ENCODE data around the gene RGS13. TPM values are rescaled to one million over a fixed set of nuclear protein-coding genes. Genes with fewer than 3 reads are reported as not detected.

RGS13 gene
- total and polyA plus RNA-seq, 10 of the 15 experiments (the other 5 are each of a cell fraction or from before 2014, with no cell fraction given) = 0.23 to 16.0 (median 0.36) TPM; not detected in 1

GRCh38 chr1:192660613-192661012 lies 24.7 kb downstream of the RGS13 start:
- in situ Hi-C loops (cut with MboI) (no loop called here), intact Hi-C loops (cut with micrococcal nuclease; ENCODE audit: unreplicated experiment) (no loop called here)
- H3K36me3 ChIP-seq (ENCODE audit: control insufficient read depth in 2 of 2, insufficient read depth in 2 of 2, low read length in 1 of 2) = no peaks in the 10 kb centered on the region
- FAIRE-seq (no peak), ATAC-seq (no peak), DNase-seq (ENCODE audit: low read depth, low spot score) (no peak)
- no peak overlapping the region for H2AFZ ChIP-seq (ENCODE audit: control insufficient read depth, low read depth, low read length)
- H3K79me2 ChIP-seq (ENCODE audit: control insufficient read depth, insufficient read depth, low read length) = no peaks in the 10 kb centered on the region
- no peaks in the 10 kb centered on the region for H3K27me3 ChIP-seq (replicated peaks in 1 of 2; ENCODE audit: control insufficient read depth in 2 of 2, insufficient read depth in 2 of 2, low read length in 1 of 2)
- ChIA-PET SMC1A (ENCODE audit: uncharacterized antibody, unreplicated experiment) (interaction anchor here (0.7 to 1.3 kb wide), 2 partner anchors 12 to 833 kb away, joined by 3 read pairs; no protein-coding TSS in a partner anchor), RAD21 (ENCODE audit: unreplicated experiment) (no interaction called here), CTCF (interaction anchor here (0.8 kb wide), 1 partner anchor 16 kb away, joined by 3 read pairs; no protein-coding TSS in a partner anchor), POLR2A (no interaction called here)
- H3K4me1 ChIP-seq (ENCODE audit: control insufficient read depth, insufficient read depth, low read length) = no peaks in the 10 kb centered on the region
- no peak overlapping the region for H3K9ac ChIP-seq (ENCODE audit: control insufficient read depth, insufficient read depth, low read length)
- no peak overlapping the region for H3K27ac ChIP-seq (ENCODE audit: control insufficient read depth, insufficient read depth)
- no peak overlapping the region for H3K4me3 ChIP-seq
- BruUV-seq (replicated peaks) = no TSS peak
- TF ChIP-seq FOXM1 (IDR thresholded peaks at IDR 0.05; ENCODE audit: low read depth, low read length) (no peak), HDAC6 (IDR thresholded peaks at IDR 0.05; ENCODE audit: unreplicated experiment) (no peak), MYB (IDR thresholded peaks at IDR 0.05; ENCODE audit: borderline replicate concordance, low read depth, low read length) (no peak), TARDBP (IDR thresholded peaks at IDR 0.05; ENCODE audit: borderline replicate concordance) (no peak), BACH1 (IDR thresholded peaks at IDR 0.05; ENCODE audit: borderline replicate concordance) (no peak), NBN (IDR thresholded peaks at IDR 0.05) (no peak)
- TF ChIP-seq, protein P1, sequence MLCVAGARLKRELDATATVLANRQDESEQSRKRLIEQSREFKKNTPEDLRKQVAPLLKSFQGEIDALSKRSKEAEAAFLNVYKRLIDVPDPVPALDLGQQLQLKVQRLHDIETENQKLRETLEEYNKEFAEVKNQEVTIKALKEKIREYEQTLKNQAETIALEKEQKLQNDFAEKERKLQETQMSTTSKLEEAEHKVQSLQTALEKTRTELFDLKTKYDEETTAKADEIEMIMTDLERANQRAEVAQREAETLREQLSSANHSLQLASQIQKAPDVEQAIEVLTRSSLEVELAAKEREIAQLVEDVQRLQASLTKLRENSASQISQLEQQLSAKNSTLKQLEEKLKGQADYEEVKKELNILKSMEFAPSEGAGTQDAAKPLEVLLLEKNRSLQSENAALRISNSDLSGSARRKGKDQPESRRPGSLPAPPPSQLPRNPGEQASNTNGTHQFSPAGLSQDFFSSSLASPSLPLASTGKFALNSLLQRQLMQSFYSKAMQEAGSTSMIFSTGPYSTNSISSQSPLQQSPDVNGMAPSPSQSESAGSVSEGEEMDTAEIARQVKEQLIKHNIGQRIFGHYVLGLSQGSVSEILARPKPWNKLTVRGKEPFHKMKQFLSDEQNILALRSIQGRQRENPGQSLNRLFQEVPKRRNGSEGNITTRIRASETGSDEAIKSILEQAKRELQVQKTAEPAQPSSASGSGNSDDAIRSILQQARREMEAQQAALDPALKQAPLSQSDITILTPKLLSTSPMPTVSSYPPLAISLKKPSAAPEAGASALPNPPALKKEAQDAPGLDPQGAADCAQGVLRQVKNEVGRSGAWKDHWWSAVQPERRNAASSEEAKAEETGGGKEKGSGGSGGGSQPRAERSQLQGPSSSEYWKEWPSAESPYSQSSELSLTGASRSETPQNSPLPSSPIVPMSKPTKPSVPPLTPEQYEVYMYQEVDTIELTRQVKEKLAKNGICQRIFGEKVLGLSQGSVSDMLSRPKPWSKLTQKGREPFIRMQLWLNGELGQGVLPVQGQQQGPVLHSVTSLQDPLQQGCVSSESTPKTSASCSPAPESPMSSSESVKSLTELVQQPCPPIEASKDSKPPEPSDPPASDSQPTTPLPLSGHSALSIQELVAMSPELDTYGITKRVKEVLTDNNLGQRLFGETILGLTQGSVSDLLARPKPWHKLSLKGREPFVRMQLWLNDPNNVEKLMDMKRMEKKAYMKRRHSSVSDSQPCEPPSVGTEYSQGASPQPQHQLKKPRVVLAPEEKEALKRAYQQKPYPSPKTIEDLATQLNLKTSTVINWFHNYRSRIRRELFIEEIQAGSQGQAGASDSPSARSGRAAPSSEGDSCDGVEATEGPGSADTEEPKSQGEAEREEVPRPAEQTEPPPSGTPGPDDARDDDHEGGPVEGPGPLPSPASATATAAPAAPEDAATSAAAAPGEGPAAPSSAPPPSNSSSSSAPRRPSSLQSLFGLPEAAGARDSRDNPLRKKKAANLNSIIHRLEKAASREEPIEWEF (IDR thresholded peaks at IDR 0.05; ENCODE audit: insufficient replicate concordance, low read depth, low read length) = no peak
- 93% methylated on average over 3 of the region's 3 CpGs for WGBS (ENCODE audit: insufficient coverage, insufficient replicate concordance, low lambda C conversion rate, missing lambda C conversion rate)
- H3K9me3 ChIP-seq (replicated peaks; ENCODE audit: control insufficient read depth, insufficient read depth, low read length) = no peaks in the 10 kb centered on the region
- no peak overlapping the region for H3K4me2 ChIP-seq (ENCODE audit: control insufficient read depth, insufficient read depth)
- H4K20me1 ChIP-seq (ENCODE audit: control insufficient read depth, insufficient read depth) = no peaks in the 10 kb centered on the region
